ENCODE measurements around the gene FMN1. TPM values are rescaled to one million over a fixed set of nuclear protein-coding genes. Genes with fewer than 3 reads are reported as not detected.

The FMN1 gene
- total and polyA plus RNA-seq, 2 of the 8 experiments (the other 6 are each of a cell fraction or from before 2014, with no cell fraction given), result 0.27 to 3.7 TPM

DNA sequence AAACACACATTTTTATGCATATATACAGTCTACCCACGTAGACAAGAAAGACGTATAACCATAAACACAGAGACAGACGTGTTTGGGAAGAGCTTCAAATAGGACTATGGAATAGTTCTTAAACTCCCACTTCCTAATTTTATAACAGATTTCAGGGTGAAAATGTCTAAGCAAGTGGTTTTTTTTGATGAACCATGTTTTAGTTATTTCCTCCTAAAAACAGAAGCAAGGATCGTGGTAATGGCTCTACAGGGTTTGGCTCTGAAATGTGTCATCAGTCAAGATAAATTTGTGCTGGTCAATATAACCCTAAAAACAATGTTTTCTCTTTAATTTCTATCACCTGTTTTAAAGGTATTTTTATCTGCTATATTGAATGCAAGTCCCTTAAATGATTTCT is 58.2 kb downstream of the FMN1 start (continued):
- no peak for TF ChIP-seq EGR1 (IDR thresholded peaks at IDR 0.05; ENCODE audit: borderline replicate concordance, low read depth, low read length)
- no peak for TF ChIP-seq RBBP5 (IDR thresholded peaks at IDR 0.05; ENCODE audit: borderline replicate concordance, low read depth, low read length)
- no peak for TF ChIP-seq ATF3 (IDR thresholded peaks at IDR 0.05; ENCODE audit: insufficient read depth, low read depth, low read length)
- TF ChIP-seq SAP30 (IDR thresholded peaks at IDR 0.05; ENCODE audit: insufficient read depth, insufficient replicate concordance, low read length), result no peak
